MCF 10A (cell line): Measurements from ENCODE around the gene SNX7. TPM values are rescaled to one million over a fixed set of nuclear protein-coding genes. Genes with fewer than 3 reads are reported as not detected.

ENCODE experiments used
- BruUV-seq: library from RNA; stranded (reverse); fragments of 400-500 nt; replicated peaks from 2 replicates; lab custom pipeline; 2021; lab: Mats Ljungman, UMichigan
- CTCF ChIA-PET: fragments of 300-600 bp; sonication (Branson Sonifier 250); formaldehyde crosslinking; extraction: SDS; loops from one replicate; lab custom pipeline; 2021; ENCODE audit warnings: antibody characterized with exemption, inconsistent platforms; lab: Yijun Ruan, JAX
- POLR2A ChIA-PET: fragments of 300-600, 350-650 bp; sonication (Branson Sonifier 250); formaldehyde crosslinking; extraction: SDS; loops from one replicate; lab custom pipeline; 2020; ENCODE audit warnings: antibody characterized with exemption, inconsistent platforms; lab: Yijun Ruan, JAX
- DNase-seq: peaks from one replicate; pipeline ENCODE4 v3.0.0-alpha.2; 2018; ENCODE audit not compliant: unreplicated experiment
- H3K27ac Mint-ChIP-seq: one replicate; pipeline ENCODE4 v1.8.0; 2022; ENCODE audit warnings: mild to moderate bottlenecking, low read depth, mixed read lengths; ENCODE audit not compliant: unreplicated experiment
- H3K27me3 Mint-ChIP-seq: one replicate; pipeline ENCODE4 v1.8.0; 2022; ENCODE audit warnings: mixed read lengths; ENCODE audit not compliant: insufficient read depth, unreplicated experiment
- H3K36me3 Mint-ChIP-seq: one replicate; pipeline ENCODE4 v1.8.0; 2022; ENCODE audit warnings: mild to moderate bottlenecking, moderate library complexity, mixed read lengths; ENCODE audit not compliant: insufficient read depth, unreplicated experiment
- H3K4me1 Mint-ChIP-seq: one replicate; pipeline ENCODE4 v1.8.0; 2022; ENCODE audit warnings: mixed read lengths; ENCODE audit not compliant: insufficient read depth, unreplicated experiment
- H3K4me3 Mint-ChIP-seq: one replicate; pipeline ENCODE4 v1.8.0; 2022; ENCODE audit warnings: mild to moderate bottlenecking, moderate library complexity, mixed read lengths; ENCODE audit not compliant: unreplicated experiment
- H3K9me3 Mint-ChIP-seq: one replicate; pipeline ENCODE4 v1.8.0; 2022; ENCODE audit warnings: mixed read lengths; ENCODE audit not compliant: unreplicated experiment
- CTCF ChIP-seq: fragments of 200-600 bp; IDR thresholded peaks from one replicate; pipeline ENCODE4 v1.8.0; 2022; ENCODE audit warnings: antibody characterized with exemption, mild to moderate bottlenecking; ENCODE audit not compliant: unreplicated experiment
- intact Hi-C: fragments of 100-400 bp; cut with micrococcal nuclease; formaldehyde crosslinking; loops from 2 replicates; pipeline ENCODE4 v1.14.1; 2022
- total RNA-seq: library from RNA; stranded (reverse); gene quantifications from 2 replicates; pipeline ENCODE4 v1.2.3, GENCODE V29; 2022

Gene SNX7
- total RNA-seq, 1 experiment from 2014 or later, result 24.2 TPM

GRCh38 chr1:98723574-98723973 lies 62.1 kb downstream of the SNX7 start:
- no peaks in the 10 kb centered on the region for H3K27me3 Mint-ChIP-seq
- intact Hi-C loops, result no loop called here
- no peak overlapping the region for H3K4me3 Mint-ChIP-seq
- no peak for TF ChIP-seq CTCF
- H3K4me1 Mint-ChIP-seq, result no peaks in the 10 kb centered on the region
- POLR2A ChIA-PET, result no interaction called here
- H3K9me3 Mint-ChIP-seq, result peaks cover 13% of the 10 kb centered on the region
- no peak for DNase-seq
- peaks cover 10% of the 10 kb centered on the region for H3K36me3 Mint-ChIP-seq
- no peak overlapping the region for H3K27ac Mint-ChIP-seq
- CTCF ChIA-PET, result interaction anchor here (0.7 to 0.9 kb wide), 2 partner anchors 21 to 33 kb away, joined by 3 to 4 read pairs; no protein-coding TSS in a partner anchor
- no TSS peak for BruUV-seq

GRCh38 chr1:98732985-98733781 lies 71.7 kb downstream of the SNX7 start:
- no TSS peak for BruUV-seq
- Mint-ChIP-seq H3K4me1 (peaks cover 12% of the 10 kb centered on the region), H3K4me3 (no peak overlapping the region), H3K9me3 (peaks cover 3% of the 10 kb centered on the region), H3K27me3 (no peaks in the 10 kb centered on the region), H3K36me3 (no peaks in the 10 kb centered on the region), H3K27ac (no peak overlapping the region)
- ChIA-PET CTCF (interaction anchor here (0.6 to 2.7 kb wide), 3 partner anchors 16 to 903 kb away, joined by 3 to 12 read pairs (median 3); no protein-coding TSS in a partner anchor), POLR2A (interaction anchor here (0.7 kb wide), 2 partner anchors 26 to 189 kb away, joined by 3 to 4 read pairs; no protein-coding TSS in a partner anchor)
- DNase-seq, result no peak
- TF ChIP-seq CTCF, result no peak
- intact Hi-C loops, result no loop called here

GRCh38 chr1:98733782-98734112 lies 72.2 kb downstream of the SNX7 start:
- no peak for TF ChIP-seq CTCF
- POLR2A ChIA-PET, result interaction anchor here (0.7 kb wide), 2 partner anchors 27 to 190 kb away, joined by 3 to 4 read pairs; no protein-coding TSS in a partner anchor
- H3K4me1 Mint-ChIP-seq, result peaks cover 12% of the 10 kb centered on the region
- H3K27me3 Mint-ChIP-seq, result no peaks in the 10 kb centered on the region
- CTCF ChIA-PET, result interaction anchor here (0.6 to 2.7 kb wide), 3 partner anchors 15 to 71 kb away, joined by 3 to 12 read pairs (median 5); no protein-coding TSS in a partner anchor
- H3K27ac Mint-ChIP-seq, result no peak overlapping the region
- H3K36me3 Mint-ChIP-seq, result no peaks in the 10 kb centered on the region
- no peak overlapping the region for H3K4me3 Mint-ChIP-seq
- intact Hi-C loops, result no loop called here
- BruUV-seq, result no TSS peak
- peak; percentile 3 for DNase-seq
- H3K9me3 Mint-ChIP-seq, result no peaks in the 10 kb centered on the region

GRCh38 chr1:98735756-98736155 lies 74.2 kb downstream of the SNX7 start:
- POLR2A ChIA-PET, result no interaction called here
- no peaks in the 10 kb centered on the region for H3K36me3 Mint-ChIP-seq
- no peak overlapping the region for H3K4me3 Mint-ChIP-seq
- no TSS peak for BruUV-seq
- CTCF ChIA-PET, result no interaction called here
- intact Hi-C loops, result no loop called here
- no peak for DNase-seq
- H3K27ac Mint-ChIP-seq, result no peak overlapping the region
- peaks cover 21% of the 10 kb centered on the region for H3K4me1 Mint-ChIP-seq
- TF ChIP-seq CTCF, result no peak
- no peaks in the 10 kb centered on the region for H3K27me3 Mint-ChIP-seq
- H3K9me3 Mint-ChIP-seq, result no peaks in the 10 kb centered on the region
